Cortex of kidney (tissue), 1 donor: ENCODE results near the gene ZYG11A.

Experiments
- DNase-seq: peaks from one replicate; lab custom pipeline; 2025; lab: John Stamatoyannopoulos, UW

ZYG11A gene

DNA sequence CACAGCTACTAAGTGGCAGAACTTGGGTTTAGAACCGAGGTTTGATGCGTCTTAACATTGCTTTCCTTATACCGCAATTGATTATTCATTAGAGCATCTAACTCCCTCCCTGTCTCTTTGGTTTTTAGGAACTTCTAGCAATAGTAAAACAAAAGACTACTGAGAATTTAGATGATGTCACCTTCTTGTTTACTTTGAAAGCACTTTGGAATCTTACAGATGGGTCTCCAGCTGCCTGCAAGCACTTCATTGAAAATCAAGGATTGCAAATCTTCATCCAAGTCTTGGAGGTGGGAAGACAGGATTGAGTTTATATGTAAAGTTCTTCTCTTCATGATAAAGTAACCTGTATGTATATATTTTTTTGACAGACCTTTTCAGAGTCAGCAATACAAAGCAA, 35.0 kb downstream of the ZYG11A start:
- DNase-seq = no peak

DNA sequence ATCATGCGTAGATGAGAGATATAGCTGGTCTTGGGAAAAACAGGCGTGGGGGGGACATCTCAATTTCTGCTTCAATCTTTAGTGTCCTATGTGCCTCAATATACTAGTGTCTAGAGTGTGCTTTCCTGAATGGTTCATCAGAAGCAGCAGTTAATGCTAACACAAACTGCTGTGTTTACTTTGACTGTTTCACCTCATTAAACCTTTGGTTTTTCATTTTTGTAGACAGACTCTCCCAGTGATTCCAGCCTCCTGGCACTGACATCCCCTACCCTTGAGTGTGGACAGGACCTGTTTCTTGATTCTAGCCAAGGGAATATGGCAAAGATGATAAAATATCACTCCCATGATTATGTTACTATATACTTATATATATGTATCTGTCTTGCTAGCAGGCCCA, 37.6 kb downstream of the ZYG11A start:
- DNase-seq = no peak

DNA sequence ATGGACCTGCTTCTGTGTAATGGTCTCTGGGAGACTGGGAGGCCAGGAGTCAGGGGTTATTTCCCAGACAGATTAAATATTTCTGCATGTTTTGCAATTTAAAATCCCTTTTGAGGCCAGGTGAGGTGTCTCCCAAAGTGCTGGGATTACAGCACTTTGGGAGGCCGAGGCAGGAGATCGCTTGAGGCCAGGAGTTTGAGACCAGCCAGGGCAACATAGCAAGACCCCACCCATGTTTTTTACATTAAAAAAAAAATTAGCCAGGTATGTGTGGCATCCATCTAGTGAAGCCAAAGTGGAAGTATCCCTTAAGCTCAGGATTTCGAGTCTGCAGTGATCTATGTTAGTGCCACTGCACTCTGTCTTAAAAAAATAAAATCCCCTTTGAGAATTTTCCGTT, 44.9 kb downstream of the ZYG11A start:
- DNase-seq = no peak

DNA sequence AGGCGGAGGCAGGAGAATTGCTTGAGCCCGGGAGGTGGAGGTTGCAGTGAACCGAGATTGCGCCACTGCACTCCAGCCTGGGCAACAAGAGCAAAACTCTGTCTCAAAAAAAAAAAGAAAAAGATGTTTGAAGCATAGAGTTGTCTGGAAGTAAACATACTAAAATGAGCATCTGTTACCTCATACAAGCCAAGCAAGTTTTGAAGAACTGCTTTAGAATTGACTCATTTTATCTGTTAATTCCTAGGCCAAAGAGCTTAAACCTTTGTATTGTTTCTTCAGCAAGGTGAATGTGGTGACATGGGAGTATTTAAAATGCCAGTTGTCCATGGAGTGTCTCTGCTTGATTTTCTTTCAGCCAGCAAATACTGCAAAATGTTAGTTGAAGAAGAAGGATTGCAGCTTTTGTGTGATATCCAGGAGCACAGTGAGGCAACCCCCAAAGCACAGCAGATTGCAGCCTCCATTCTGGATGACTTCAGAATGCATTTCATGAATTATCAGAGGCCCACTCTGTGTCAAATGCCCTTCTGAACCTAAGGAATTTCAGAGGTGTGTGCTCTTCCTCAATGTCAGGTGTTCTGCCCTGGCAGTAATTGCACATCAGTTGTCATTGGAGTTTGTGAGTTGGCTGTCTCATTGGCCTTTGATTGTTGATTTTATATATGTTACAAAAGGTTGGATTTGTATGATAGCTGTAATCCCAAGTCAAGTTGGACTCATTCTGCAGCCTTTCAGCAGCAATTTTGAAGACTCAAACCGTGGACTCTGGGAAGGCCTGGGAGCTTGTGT, 50.1 kb downstream of the ZYG11A start:
- DNase-seq = no peak

DNA sequence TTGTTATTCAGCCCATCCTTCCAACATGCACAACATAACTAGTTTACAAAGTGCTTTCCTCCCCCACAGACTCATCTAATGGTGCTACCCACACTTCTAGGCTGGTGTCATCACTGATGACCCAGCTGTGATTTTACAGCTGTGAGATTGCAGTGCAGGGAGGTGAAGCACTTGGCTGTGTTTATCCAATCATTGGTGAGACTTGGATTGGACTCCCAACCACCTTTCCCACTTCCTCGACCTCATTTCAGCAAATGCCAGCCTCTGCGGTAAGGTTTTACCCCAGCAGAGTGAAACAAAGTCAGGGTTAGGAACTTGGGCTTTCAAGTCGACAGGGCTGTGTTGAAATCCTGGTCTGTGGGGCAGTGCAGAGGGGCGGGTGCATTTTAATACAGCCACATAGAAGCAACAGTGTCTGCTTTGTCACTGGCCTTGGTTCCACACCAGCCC, 56.9 kb downstream of the ZYG11A start:
- DNase-seq = no peak

DNA sequence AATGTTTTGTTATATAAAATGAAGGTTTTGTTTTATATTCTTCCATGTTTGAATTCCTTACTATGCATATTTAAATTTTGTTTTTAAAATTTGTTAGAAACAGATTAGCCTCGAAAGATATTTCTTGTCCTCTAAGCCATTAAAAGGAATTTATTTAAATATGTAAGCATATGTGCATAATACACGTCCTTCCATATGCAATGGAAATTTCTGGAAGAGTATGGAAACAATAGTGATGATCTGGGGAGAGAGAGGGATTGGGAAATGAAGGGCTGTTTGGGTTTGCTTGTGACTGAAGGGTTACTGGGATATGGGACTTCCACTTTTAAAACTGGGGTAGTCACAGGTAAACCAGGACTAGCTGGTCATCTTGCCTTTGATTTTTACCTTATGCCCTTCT, 57.8 kb downstream of the ZYG11A start:
- DNase-seq = no peak

DNA sequence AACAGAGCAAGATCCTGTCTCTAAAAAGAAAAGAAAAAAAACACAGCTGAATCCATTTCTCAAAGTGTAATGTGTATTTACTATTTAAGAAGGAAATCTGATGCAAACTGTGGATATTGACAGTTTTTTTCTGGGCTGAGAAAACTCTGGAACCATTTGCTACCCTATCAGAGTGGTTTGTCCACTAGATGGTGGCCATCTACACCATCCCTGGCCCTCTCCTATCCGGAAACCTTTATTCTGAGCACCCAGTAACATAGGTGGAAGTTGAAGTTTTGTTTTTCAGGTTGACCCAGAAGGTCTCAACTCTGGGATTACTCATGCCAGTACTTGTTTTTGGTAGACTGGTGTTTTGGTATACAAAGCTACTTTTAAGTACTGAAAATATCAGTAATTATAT, 58.8 kb downstream of the ZYG11A start:
- no peak for DNase-seq

DNA sequence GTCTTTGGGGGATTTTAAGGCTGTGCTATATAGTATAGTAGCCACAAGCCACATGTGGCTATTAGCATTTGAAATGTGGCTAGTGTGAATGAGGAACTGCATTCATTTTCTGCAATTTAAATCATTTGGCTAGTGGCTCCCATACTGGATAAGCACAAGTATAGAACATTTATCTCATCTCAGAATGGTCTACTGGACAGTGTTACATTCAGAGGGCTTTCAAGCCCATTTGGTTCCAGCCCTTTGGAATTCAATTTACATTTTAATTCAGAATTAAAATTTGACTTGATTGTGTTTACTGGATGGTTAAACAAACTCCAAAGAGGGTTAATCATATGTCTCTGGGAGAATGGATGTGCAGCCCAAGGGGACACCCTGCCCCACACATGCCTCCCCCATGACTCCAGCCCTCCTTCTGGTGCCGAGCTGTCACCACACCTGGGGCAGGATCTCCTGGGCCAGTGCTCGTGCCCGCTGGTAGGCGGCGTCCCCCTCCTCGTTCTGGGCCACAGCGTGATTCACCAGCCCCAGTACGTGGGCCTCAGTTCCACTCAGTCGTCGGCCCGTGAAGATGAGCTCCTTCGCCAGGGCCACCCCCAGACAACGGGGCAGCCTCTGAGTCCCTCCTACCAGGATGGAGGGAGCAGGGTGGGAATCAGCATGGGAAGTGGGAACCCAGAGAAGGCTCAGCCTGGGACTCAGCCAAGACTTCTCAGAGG, 61.8 kb downstream of the ZYG11A start:
- DNase-seq = no peak

DNA sequence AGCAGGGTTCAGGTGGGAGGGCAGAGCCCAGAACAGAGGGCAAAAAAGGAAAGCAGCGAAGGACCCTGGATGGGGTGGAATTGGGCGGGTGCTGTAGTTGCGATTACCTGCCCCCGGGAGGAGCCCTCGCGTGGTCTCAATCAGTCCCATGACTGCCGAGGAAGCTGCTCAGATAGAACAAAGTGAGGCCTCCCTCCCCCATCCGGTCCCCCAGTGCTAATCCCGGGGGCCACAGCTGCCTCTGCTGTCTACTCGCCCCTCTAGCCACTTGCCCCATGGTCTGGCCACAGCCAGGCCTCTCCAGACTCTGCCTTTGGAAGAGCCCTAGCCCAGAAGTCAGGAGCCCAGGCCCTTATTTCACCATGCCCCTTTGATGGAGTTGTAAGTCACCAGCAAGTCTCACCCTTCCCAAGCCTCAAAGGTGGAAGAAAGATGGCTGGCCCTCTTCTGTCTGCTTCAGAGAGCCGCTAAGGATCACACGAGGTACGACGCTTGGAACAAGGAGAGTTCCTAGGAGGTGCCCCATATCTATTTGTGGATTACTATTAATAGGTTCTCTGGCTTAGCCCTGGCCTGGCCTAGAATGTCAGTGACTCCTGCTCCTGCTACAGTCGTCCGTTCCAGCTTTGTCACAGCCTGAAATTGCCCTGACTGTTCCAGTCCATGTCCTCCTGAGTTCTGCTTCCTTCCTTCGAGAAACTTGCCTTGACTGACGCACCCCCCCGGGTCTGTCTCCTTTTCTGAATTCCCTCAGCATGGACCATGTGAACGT, 62.6 kb downstream of the ZYG11A start:
- DNase-seq = no peak

DNA sequence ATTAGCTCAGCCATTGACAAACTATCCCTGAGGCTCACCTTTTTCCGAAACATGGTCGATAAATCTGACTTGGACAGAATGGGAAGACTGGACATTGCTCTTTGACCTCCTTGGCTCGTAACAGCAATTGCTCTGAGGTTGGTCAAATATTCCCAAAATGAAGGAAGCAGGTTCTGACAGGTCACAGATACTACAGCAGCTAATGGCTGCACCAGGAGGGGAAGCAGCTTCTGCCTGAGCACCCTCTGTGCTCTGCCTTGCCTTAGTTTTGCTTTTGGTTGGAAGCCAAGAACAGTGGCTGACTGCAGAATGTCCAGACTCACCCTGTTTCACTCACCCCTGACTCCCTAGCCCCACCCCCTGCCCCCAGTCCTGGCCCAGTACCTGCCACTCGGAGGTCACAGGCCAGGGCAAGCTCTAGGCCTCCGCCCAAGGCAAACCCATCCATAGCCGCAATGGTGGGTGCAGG, 63.6 kb downstream of the ZYG11A start:
- no peak for DNase-seq

DNA sequence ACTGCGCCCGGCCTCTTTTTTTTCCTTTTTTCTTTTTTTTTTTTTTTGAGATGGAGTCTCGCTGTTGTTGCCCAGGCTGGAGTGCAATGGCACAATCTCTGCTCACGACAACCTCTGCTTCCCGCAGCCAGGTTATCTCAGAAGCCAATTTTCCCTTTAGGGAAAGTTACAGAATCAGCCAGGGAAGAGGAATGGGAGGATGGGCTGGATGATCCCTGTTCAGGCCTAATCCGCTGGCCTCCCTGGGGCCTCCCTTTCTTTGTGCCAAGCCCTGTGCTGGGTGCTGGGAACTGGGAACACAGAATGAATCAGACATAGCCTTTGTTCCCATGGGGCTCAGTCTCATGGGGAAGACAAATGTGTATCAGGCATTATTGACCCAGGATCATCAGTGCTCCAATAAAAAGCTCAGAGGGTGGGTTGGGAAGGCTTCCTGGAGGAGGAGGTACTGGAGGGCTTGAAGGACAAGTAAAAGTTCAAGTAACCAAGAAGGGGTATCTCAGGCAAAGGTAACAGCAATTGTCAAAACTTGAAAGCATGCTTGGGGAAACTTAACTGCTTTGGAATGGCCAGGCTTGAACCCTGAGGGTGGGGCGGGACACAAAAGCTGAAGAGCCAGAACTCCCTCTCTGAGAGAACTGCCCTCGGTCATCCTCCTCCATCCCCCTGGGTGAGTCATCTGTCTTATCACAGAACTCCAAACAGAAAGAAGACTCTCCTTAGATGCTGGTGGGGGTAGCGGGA, 64.7 kb downstream of the ZYG11A start:
- DNase-seq = no peak

DNA sequence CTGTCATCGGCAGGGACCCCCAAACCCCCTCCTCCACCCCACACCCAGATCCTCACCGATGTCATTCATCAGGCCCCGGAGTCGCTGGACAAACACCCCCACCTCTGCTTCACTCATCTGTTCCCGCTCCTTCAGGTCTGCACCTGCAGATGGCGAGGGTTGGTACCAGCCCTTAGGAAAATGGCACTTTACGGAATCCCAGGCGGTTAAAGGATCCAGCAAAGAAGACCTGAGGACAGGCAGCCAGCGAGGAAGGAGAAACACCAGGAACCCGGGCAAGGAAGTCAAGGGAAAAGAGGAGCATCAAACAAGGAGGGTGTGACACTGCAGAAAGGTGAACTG, 65.2 kb downstream of the ZYG11A start:
- DNase-seq = no peak

DNA sequence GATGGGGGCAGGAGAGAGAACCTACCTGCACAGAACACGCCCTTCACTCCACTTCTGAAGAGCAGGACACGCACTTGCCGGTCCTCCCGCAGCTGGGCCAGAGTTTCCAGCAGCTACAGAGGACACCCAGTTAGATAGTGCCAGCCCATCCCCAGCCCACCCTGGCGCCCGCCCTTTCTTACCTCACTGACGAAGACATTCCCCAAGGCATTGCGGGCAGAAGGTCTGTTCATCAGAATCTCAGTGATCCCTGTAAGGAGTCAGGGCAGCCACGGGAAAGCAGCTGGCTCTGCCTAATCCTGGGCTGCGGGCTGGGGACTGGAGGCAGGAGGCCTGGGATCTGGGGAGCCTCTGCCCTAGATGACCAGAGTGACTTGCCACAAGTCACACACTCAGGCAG, 69.0 kb downstream of the ZYG11A start:
- DNase-seq = no peak

DNA sequence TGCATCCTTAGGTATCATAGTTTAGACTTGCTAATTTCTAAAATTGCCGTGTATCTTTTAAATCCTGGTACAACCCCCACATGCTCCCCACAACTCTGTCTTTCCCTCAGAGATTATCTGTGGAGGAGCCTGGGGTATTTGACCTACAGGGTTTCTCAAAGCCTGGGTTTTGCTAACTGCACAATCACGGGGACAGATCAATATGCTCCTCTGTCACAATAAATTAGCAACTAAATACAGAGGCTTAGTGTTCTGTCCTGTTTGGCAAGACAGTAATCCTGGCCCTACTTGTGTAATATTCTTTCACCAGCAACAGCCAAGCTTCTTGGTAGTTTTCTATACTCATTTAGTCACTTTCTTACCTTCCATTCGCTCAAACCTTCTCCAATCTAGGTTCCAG, 70.5 kb downstream of the ZYG11A start:
- no peak for DNase-seq

DNA sequence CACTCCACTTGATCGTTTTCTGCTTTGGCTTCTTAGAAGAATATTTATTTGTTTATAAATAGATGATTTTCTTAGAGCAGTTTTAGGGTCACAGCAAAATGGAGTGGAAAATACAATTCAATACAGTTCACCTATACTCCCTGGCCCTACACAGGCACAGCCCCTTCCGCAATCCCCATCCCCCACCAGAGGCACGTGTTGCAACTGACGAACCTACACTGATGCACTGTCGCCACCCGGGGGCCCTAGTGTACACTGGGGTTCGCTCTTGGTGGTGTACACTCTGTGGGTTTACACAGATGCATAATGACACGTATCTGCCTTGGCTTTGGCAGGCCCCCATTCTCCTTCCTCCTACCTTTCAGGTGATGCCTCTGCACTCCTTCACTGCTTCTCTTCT, 71.0 kb downstream of the ZYG11A start:
- no peak for DNase-seq

DNA sequence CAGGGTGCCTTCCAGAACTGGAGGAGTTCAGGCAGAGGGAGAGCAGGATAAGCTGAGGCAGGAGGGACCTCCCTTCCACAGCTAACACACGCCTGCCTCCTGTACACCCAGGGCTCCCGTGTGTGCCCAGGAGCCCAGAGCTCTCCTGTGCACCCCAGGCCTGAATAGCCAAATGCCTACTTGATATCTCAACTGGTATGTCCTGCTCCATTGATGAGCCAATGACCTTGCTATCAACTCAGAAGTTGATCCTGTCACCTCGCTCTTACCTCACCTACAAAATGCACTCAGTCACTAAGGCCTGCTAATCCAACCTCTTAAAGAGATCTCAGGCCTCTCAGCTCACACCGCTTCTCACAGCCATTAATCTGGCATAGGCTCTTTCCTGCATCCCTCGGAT, 71.9 kb downstream of the ZYG11A start:
- no peak for DNase-seq

DNA sequence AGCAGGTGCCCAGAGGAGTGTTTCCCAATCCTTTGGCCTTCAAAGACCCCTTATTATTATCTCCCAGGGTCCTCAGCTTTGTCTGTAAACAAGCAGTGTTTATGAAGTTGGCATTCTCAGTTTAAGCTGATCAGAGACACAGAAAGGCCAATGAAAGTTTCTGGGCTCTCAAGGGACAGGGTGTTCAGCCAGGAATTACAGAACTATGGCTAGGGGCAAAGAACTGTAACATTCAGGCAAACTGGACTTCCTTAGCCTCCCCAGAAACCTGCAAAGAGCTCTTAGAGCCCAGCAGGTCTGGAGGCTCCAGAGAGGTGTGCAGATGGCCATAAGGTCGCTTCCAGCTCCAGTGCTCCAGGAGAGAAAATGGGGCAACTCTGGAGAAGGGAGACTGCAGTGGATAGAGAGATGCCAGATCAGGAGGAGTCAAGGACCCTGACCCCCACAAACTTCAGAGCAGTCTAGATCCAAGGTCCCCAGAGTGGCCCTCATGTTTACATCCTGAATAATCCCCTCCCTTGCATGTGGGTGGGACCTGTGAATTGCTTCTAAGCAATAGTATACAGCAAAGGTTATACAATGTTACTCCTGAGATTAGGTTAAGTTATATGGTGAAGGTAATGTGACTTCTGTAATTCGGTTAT, 72.8 kb downstream of the ZYG11A start:
- DNase-seq = no peak

DNA sequence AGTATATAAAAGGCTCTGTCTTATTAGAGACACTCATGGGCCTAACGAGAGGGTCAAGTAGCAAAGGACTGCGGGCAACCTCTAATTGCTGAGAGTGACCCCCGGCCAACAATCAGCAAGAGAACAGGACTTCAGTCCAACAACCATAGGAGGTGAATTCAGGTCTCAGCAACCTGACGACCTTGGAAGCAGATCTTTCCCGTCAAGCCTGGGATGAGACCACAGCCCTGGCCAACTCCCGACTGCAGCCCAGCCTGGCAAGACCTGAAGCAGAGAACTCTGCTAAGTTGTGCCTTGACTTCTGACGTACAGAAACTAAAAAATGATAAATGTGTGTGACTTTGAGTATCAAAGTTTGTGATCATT, 73.3 kb downstream of the ZYG11A start:
- no peak for DNase-seq

DNA sequence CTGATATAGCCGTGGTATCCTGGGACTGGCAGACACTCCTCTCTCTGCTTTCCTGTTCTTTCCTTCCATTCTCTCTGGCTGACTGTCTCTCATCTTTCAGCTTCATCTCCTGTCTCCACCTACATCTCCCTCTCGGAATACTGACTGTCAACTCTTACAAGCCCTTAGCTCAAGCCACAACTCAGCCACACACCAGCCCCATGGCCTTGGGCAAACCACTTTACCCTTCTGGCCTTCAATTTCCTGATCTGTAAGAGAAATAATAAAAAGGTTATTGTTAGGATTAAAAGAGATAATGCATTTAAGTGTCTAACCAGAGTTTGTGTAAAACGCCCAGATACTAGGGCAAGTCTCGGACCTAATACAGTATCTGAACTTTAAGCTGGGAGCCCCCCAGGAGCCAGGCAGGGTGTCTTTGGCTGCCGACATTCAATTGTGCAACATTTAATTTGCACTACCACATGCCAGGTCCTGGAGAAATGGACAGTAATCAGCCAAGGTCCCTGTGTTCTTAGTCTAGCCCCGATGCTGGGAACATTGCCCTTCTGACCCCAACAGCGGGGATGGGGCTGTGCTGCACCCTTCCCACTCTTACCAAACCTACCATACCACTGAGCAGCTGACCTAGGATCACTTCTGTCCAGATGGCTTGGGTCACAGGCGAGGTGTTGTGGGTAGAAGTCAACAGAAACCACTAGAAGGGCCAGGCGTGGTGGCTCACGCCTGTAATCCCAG, 73.8 kb downstream of the ZYG11A start:
- DNase-seq = no peak

DNA sequence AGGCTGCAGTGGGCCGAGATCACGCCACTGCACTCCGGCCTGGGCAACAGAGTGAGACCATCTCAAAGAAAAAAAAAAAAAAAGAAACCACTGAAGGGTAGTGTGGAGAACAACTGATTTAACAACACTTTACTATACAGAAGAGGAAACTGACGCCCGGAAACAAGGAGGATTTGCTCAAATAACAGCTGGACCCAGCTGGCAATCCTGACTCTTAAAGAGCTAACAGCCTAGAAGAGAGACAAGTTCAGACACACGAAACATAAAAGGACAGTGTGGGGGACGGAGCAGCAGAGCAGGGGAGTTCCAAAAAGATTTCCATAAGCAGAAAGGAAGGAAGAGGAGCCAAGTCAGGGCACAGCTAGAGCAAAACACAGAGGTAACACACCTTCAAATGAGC, 74.6 kb downstream of the ZYG11A start:
- DNase-seq = no peak

DNA sequence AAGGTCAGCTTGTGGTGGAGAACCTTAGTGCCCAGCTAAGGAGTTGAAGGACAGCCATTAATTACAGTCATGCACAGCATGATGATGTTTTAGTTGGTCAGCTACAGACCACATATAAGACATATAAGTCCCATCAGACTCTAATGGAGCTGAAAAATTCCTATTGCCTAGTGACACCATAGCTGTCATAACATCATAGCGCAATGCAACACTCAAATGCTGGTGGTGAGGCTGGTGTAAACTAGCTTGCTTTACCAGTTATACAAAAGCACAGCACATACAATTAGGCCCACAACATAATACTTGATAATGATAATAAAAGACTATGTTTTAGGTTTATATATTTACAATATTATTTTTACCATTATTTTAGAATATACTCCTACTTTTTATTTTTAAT, 75.0 kb downstream of the ZYG11A start:
- no peak for DNase-seq
